ENCODE measurements around the gene LCORL. TPM values are rescaled to one million over a fixed set of nuclear protein-coding genes. Genes with fewer than 3 reads are reported as not detected.

LCORL gene
- total RNA-seq, 1 donor from 2014 or later, result 10.3 TPM

DNA sequence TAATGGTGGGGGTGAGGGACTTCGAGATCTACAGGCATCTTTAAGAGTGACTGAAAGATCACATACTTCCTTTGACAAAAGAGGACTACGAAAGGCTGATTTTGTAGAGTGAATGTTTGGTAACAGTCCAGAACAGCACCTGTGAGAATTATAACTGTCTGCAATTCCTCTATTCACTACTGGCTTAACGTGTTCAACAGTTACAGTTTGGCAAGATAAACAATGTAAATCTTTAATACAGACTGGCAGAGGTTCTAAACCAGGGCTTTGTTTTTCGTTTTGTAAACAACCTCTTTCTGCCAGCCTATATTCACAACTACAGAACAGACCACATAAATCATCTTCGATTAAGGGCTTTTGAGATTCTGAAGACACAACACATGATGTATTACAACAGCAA lies 143.9 kb downstream of the LCORL start:
- Mint-ChIP-seq H3K27me3 (ENCODE audit: low read depth, unreplicated experiment) (no peaks in the 10 kb centered on the region), H3K4me1 (ENCODE audit: low read depth, unreplicated experiment) (no peaks in the 10 kb centered on the region), H3K9me3 (ENCODE audit: unreplicated experiment) (no peaks in the 10 kb centered on the region), H3K4me3 (ENCODE audit: unreplicated experiment) (no peak overlapping the region), H3K36me3 (ENCODE audit: low read depth, unreplicated experiment) (no peaks in the 10 kb centered on the region), H3K27ac (ENCODE audit: unreplicated experiment) (no peak overlapping the region)
- Histone ChIP-seq H2AFZ (ENCODE audit: low read depth, low read length) (no peak overlapping the region), H3K27ac (ENCODE audit: low read depth, low read length) (no peak overlapping the region), H3K4me3 (ENCODE audit: insufficient read depth, low read depth, low read length) (no peak overlapping the region), H3K9me3 (ENCODE audit: insufficient read depth, low read depth, low read length) (no peaks in the 10 kb centered on the region), H4K20me1 (ENCODE audit: insufficient read depth, low read length) (no peaks in the 10 kb centered on the region), H3K27me3 (ENCODE audit: insufficient read depth, low read length) (no peaks in the 10 kb centered on the region), H3K79me2 (ENCODE audit: insufficient read depth, low read length) (no peaks in the 10 kb centered on the region), H3K36me3 (ENCODE audit: insufficient read depth, low read length) (no peaks in the 10 kb centered on the region), H3K4me1 (ENCODE audit: insufficient read depth, low read length) (no peaks in the 10 kb centered on the region), H3K4me2 (ENCODE audit: low read length) (no peak overlapping the region), H3K9ac (ENCODE audit: low read length) (no peak overlapping the region)
- no peak for DNase-seq (ENCODE audit: low read depth)
- FAIRE-seq, result peak; percentile 65
- no peak for TF ChIP-seq EZH2 (IDR thresholded peaks at IDR 0.05; ENCODE audit: insufficient read depth, low read length)
- TF ChIP-seq, protein P1, sequence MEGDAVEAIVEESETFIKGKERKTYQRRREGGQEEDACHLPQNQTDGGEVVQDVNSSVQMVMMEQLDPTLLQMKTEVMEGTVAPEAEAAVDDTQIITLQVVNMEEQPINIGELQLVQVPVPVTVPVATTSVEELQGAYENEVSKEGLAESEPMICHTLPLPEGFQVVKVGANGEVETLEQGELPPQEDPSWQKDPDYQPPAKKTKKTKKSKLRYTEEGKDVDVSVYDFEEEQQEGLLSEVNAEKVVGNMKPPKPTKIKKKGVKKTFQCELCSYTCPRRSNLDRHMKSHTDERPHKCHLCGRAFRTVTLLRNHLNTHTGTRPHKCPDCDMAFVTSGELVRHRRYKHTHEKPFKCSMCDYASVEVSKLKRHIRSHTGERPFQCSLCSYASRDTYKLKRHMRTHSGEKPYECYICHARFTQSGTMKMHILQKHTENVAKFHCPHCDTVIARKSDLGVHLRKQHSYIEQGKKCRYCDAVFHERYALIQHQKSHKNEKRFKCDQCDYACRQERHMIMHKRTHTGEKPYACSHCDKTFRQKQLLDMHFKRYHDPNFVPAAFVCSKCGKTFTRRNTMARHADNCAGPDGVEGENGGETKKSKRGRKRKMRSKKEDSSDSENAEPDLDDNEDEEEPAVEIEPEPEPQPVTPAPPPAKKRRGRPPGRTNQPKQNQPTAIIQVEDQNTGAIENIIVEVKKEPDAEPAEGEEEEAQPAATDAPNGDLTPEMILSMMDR (IDR thresholded peaks at IDR 0.05; ENCODE audit: insufficient read depth, low read depth, low read length), result no peak

DNA sequence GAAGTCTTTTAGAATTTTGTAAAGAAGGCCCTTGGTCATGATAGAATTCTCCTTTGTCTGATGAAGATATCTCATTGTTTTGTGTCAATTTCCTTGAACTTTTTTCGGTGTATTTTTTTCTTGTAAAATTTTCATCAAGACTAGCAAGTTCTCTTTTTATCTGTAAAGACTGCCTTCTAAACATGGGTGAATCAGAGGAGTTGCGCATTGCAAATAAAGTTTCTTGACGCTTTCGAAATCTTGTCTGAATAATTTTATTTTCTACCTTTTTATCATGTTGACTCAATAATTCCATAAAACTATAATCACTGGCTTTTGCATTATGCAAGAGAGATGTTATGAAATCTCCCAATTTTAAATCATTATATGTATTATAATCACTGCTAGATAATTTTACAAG lies 144.6 kb downstream of the LCORL start:
- Histone ChIP-seq H4K20me1 (ENCODE audit: insufficient read depth, low read length) (no peaks in the 10 kb centered on the region), H3K9ac (ENCODE audit: low read length) (no peak overlapping the region), H3K4me2 (ENCODE audit: low read length) (no peak overlapping the region), H3K27ac (ENCODE audit: low read depth, low read length) (no peak overlapping the region), H3K4me3 (ENCODE audit: insufficient read depth, low read depth, low read length) (no peak overlapping the region), H3K27me3 (ENCODE audit: insufficient read depth, low read length) (no peaks in the 10 kb centered on the region), H3K79me2 (ENCODE audit: insufficient read depth, low read length) (no peaks in the 10 kb centered on the region), H3K9me3 (ENCODE audit: insufficient read depth, low read depth, low read length) (no peaks in the 10 kb centered on the region), H2AFZ (ENCODE audit: low read depth, low read length) (no peak overlapping the region), H3K4me1 (ENCODE audit: insufficient read depth, low read length) (no peaks in the 10 kb centered on the region), H3K36me3 (ENCODE audit: insufficient read depth, low read length) (no peaks in the 10 kb centered on the region)
- Mint-ChIP-seq H3K4me1 (ENCODE audit: low read depth, unreplicated experiment) (no peaks in the 10 kb centered on the region), H3K4me3 (ENCODE audit: unreplicated experiment) (no peak overlapping the region), H3K27me3 (ENCODE audit: low read depth, unreplicated experiment) (no peaks in the 10 kb centered on the region), H3K27ac (ENCODE audit: unreplicated experiment) (no peak overlapping the region), H3K36me3 (ENCODE audit: low read depth, unreplicated experiment) (no peaks in the 10 kb centered on the region), H3K9me3 (ENCODE audit: unreplicated experiment) (no peaks in the 10 kb centered on the region)
- TF ChIP-seq, protein P1 (IDR thresholded peaks at IDR 0.05; ENCODE audit: insufficient read depth, low read depth, low read length), result no peak
- TF ChIP-seq EZH2 (IDR thresholded peaks at IDR 0.05; ENCODE audit: insufficient read depth, low read length), result no peak
- FAIRE-seq (no peak), DNase-seq (ENCODE audit: low read depth) (no peak)

DNA sequence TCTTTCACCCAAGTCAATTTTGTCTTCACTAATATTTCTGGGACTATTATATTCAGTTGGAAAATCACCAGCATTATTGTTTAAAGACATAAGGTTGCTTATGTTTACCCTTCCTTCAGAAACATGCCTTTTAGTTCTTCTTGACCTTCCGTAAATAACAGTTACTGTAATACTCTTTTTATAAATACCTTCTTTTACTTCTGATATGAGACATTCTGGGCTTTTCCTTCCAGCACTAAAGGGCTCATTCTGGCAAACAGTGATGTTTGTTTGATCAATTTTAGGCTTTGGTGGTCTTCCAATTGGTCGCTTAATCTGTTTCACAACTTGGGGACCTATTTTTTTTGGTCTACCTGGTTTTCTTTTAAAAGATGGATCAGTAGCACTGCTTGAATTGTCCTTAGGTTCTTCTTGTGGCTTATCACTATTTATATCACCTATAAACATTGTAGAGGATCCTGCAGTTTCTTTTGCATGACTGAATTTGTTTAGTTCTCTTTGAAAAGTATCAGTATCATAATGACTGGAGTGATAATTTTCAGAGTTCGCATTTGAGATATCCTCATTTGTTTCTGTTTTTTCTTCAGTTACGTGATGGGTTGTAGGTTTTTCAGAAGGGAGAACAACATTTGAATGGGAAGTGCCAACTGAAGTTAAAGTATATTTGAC lies 146.0 kb downstream of the LCORL start:
- TF ChIP-seq EZH2 (IDR thresholded peaks at IDR 0.05; ENCODE audit: insufficient read depth, low read length), result no peak
- TF ChIP-seq, protein P1 (IDR thresholded peaks at IDR 0.05; ENCODE audit: insufficient read depth, low read depth, low read length), result no peak
- Histone ChIP-seq H4K20me1 (ENCODE audit: insufficient read depth, low read length) (no peaks in the 10 kb centered on the region), H3K36me3 (ENCODE audit: insufficient read depth, low read length) (no peaks in the 10 kb centered on the region), H3K4me3 (ENCODE audit: insufficient read depth, low read depth, low read length) (no peak overlapping the region), H3K4me1 (ENCODE audit: insufficient read depth, low read length) (no peaks in the 10 kb centered on the region), H3K4me2 (ENCODE audit: low read length) (no peak overlapping the region), H3K27ac (ENCODE audit: low read depth, low read length) (no peak overlapping the region), H3K9ac (ENCODE audit: low read length) (no peak overlapping the region), H2AFZ (ENCODE audit: low read depth, low read length) (no peak overlapping the region), H3K9me3 (ENCODE audit: insufficient read depth, low read depth, low read length) (no peaks in the 10 kb centered on the region), H3K79me2 (ENCODE audit: insufficient read depth, low read length) (no peaks in the 10 kb centered on the region), H3K27me3 (ENCODE audit: insufficient read depth, low read length) (no peaks in the 10 kb centered on the region)
- Mint-ChIP-seq H3K4me1 (ENCODE audit: low read depth, unreplicated experiment) (no peaks in the 10 kb centered on the region), H3K27me3 (ENCODE audit: low read depth, unreplicated experiment) (no peaks in the 10 kb centered on the region), H3K36me3 (ENCODE audit: low read depth, unreplicated experiment) (no peaks in the 10 kb centered on the region), H3K9me3 (ENCODE audit: unreplicated experiment) (no peaks in the 10 kb centered on the region), H3K4me3 (ENCODE audit: unreplicated experiment) (no peak overlapping the region), H3K27ac (ENCODE audit: unreplicated experiment) (no peak overlapping the region)
- peak; percentile 81 for FAIRE-seq
- DNase-seq (ENCODE audit: low read depth), result no peak
